ENCODE results near the gene ST8SIA4. TPM values are rescaled to one million over a fixed set of nuclear protein-coding genes. Genes with fewer than 3 reads are reported as not detected.

The ST8SIA4 gene
- total RNA-seq, 8 experiments from 2014 or later: 0.07 to 44.4 (median 18.0) TPM

DNA sequence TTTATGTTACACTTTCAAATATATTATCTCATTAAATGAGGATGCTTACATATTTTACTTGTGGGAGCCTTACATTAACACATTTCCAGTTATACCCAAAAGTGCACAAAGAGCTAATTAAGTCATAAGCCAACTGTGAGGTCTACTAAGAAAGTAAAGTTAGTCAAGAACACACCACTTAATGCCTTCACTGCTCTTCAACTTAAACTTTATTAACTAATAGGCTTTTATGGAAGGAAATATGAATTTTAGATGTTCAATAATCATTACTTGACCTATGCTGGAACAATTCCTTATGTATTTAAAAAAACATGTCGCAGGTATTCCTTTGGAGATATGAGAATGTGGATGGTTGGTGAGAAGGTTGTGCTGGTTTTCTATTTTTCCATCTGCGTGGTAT is 3.4 kb downstream of the ST8SIA4 start:
- Histone ChIP-seq H3K4me3 (peak overlapping the region; percentile 54 to 96 (median 74)), H3K4me1 (replicated peaks in 1 of 2) (peaks cover 7 to 18% of the 10 kb centered on the region in 2 donors), H3K27ac (peak overlapping the region; percentile 10 to 37)
- WGBS, 10 experiments: 61 to 100% (median 100%) methylated on average over 1 to 2 of the region's 2 CpGs; no CpG with 5 or more reads in 5 of the 10 experiments
- no peak for ATAC-seq (replicated peaks in 6 of 8)
- in situ Hi-C loops (cut with MboI; ENCODE audit: low pct_unique_long_range_greater_than_20kb in 2 of 9, low sequenced_read_pairs in 9 of 9, unreplicated experiment in 9 of 9): loop anchor here in 1 of 9 experiments (25.0 kb wide), 1 partner anchor 287 kb away; no protein-coding TSS in a partner anchor

DNA sequence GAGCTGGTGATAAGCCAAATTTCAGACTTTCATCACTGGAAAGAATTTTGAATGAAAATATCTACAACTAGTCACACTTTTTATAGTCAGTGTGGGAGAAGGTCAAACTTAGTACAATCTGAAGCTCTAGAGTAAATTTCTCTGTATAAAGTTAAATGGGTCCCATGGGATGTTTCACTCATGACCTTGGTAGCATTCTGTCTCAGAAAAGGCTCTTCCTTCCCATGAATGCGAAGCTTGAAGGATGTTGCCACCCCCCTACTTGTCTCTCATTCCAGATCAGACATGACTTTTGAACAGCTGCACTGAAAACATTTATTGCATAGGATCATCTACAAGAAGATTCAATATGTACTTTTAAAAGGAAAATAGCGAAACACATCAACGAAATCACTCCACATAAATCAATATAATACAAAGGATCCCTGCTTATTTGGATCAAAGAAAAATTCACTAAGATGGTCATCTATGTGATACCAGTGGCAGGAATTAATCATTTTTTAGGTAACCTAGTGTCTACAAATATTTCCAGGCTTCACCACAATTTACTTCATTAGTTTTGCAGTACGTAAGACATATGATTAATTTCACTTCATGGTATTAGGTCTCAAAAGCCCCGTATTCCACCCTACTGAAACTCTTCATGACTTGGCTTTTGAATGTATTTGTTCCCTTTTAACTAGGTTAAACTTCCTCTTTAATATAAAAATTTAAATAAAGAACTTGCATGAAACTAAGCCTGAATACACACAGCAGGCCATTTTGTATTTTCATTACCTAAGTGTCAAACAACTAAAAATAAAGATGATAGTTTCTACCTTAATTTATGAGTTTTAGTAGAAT is 4.4 kb downstream of the ST8SIA4 start:
- Histone ChIP-seq H3K27ac (no peak overlapping the region), H3K4me3 (peak overlapping the region in 4 of 5 donors; percentile 3 to 55 (median 31)), H3K4me1 (replicated peaks in 1 of 2) (peaks cover 9 to 18% of the 10 kb centered on the region in 2 donors)
- no peak for ATAC-seq (replicated peaks in 6 of 8)
- in situ Hi-C loops (cut with MboI; ENCODE audit: low pct_unique_long_range_greater_than_20kb in 2 of 9, low sequenced_read_pairs in 9 of 9, unreplicated experiment in 9 of 9): no loop called here
- WGBS, 10 experiments: 22 to 100% (median 74%) methylated on average over 1 to 5 of the region's 5 CpGs

- no peak overlapping the region for H3K4me3 ChIP-seq
- 4 to 100% (median 83%) methylated on average over 1 to 2 of the region's 2 CpGs for WGBS, 10 experiments
- no peak for ATAC-seq (replicated peaks in 6 of 8)
- peaks cover 9 to 18% of the 10 kb centered on the region in 2 donors for H3K4me1 ChIP-seq (replicated peaks in 1 of 2)
- in situ Hi-C loops (cut with MboI; ENCODE audit: low pct_unique_long_range_greater_than_20kb in 2 of 9, low sequenced_read_pairs in 9 of 9, unreplicated experiment in 9 of 9): no loop called here
- H3K27ac ChIP-seq: no peak overlapping the region
Measured at GRCh38 chr5:100896054-100896453, 7.0 kb downstream of the ST8SIA4 start.

- WGBS, 10 experiments: 10 to 88% (median 50%) methylated on average over 1 to 3 of the region's 3 CpGs; no CpG with 5 or more reads in 1 of the 10 experiments
- peak in 2 of 8 experiments; percentile 37 to 56 for ATAC-seq (replicated peaks in 6 of 8)
Measured at GRCh38 chr5:100890461-100891008, 12.5 kb downstream of the ST8SIA4 start.

DNA sequence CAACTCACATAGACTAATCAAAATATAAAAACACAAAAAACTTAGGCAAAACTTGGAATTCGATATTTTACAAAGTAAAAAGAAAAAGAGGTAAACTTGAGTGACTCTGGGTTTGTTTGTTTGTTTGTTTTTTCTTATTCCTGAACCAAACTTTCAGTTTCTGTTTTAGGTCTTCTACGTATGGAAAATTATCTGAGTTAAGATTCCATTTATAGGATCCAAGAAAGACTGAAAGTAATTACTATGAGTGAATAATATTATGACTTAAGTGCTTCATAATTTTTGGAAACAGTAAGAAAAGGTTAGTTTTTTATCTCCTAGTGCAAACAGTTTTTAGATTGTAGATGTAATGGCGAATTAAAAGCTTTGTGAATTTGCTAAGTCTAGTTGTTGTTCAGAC is 13.2 kb downstream of the ST8SIA4 start:
- in situ Hi-C loops (cut with MboI; ENCODE audit: low pct_unique_long_range_greater_than_20kb in 2 of 9, low sequenced_read_pairs in 9 of 9, unreplicated experiment in 9 of 9): no loop called here
- 0 to 90% (median 74%) methylated on average over 2 to 3 of the region's 3 CpGs for WGBS, 10 experiments
- H3K4me1 ChIP-seq (replicated peaks in 1 of 2): peaks cover 3 to 11% of the 10 kb centered on the region in 2 donors
- no peak for ATAC-seq (replicated peaks in 6 of 8)
- H3K4me3 ChIP-seq: no peak overlapping the region
- H3K27ac ChIP-seq: no peak overlapping the region

More at GRCh38 chr5:100890461-100891008, 12.5 kb downstream of the ST8SIA4 start:
- Histone ChIP-seq H3K4me1 (replicated peaks in 1 of 2) (peaks cover 3 to 11% of the 10 kb centered on the region in 2 donors), H3K4me3 (no peak overlapping the region), H3K27ac (no peak overlapping the region)
- in situ Hi-C loops (cut with MboI; ENCODE audit: low pct_unique_long_range_greater_than_20kb in 2 of 9, low sequenced_read_pairs in 9 of 9, unreplicated experiment in 9 of 9): no loop called here

DNA sequence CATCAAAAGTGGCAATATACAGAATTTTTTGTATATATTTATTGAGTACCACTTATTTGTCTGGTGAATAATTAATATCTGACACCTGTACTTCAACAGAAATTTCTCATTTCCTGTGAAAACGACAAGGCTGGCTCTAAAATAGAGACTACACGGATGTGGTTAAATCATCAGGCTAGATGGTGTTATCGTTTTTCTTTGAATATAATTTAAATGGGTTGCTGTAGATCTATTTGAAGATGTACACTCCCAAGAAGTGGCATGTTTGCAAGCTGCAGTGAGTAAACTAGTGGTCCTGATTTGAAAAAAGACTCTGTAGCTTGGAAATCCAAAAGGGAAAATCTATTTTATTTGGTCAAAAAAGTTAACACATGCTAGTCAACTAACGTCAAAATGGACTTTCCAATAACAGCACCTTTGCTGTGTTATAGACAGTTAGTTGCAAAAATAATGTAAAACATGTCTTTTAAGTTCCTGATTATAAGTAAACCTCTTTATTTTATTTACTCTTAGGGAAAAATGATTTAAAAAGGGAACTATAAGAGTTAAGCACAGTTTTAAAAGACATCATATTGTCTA is 13.8 kb downstream of the ST8SIA4 start:
- WGBS, 10 experiments: 0 to 100% (median 79%) methylated on average over 1 to 4 of the region's 4 CpGs

GRCh38 chr5:100877274-100877673 is 25.8 kb downstream of the ST8SIA4 start:
- Histone ChIP-seq H3K27ac (no peak overlapping the region), H3K4me1 (replicated peaks in 1 of 2) (no peaks in the 10 kb centered on the region), H3K4me3 (no peak overlapping the region)
- WGBS, 10 experiments: 25 to 100% (median 82%) methylated on average over 1 to 2 of the region's 2 CpGs
- in situ Hi-C loops (cut with MboI; ENCODE audit: low pct_unique_long_range_greater_than_20kb in 2 of 9, low sequenced_read_pairs in 9 of 9, unreplicated experiment in 9 of 9): no loop called here
- no peak for ATAC-seq (replicated peaks in 6 of 8)

More for the DNA sequence above, 13.8 kb downstream of the ST8SIA4 start:
- Histone ChIP-seq H3K4me3 (no peak overlapping the region), H3K27ac (no peak overlapping the region), H3K4me1 (replicated peaks in 1 of 2) (peaks cover 0 to 11% of the 10 kb centered on the region in 2 donors)
- ATAC-seq (replicated peaks in 6 of 8): no peak
- in situ Hi-C loops (cut with MboI; ENCODE audit: low pct_unique_long_range_greater_than_20kb in 2 of 9, low sequenced_read_pairs in 9 of 9, unreplicated experiment in 9 of 9): no loop called here

DNA sequence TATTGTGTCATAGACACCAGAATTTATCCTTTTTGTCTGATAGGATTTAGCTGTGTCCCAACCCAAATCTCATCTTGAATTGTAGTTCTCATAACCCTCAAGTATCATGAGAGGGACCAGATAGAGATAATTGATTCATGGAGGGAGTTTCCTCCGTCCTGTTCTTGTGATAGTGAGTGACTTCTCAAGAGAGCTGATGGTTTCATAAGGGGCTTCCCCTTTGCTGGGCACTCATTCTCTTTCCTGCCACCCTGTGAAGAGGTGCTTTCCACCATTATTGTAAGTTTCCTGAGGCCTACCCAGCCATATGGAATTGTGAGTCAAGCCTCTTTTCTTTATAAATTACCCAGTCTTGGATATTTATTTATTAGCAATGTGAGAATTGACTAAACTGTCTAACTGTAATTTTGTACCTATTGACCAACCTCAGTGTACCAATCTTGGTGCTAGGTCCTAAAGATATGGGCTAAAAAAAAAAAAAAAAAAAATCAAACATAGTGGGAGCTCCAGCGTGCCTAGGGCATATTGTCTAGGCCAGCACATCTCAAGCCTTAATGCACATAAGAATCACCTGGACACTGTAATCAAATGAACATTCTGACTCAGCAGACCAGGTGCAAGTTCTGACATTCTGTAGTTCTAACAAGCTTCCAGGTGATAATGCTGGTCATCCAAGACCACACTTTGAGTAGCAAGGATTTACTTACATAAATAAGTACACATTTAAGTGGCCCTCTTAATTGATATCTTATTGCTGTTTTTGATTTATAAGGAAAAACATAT is 30.5 kb downstream of the ST8SIA4 start:
- no peak for ATAC-seq (replicated peaks in 6 of 8)
- Histone ChIP-seq H3K27ac (no peak overlapping the region), H3K4me3 (no peak overlapping the region), H3K4me1 (replicated peaks in 1 of 2) (no peaks in the 10 kb centered on the region)
- in situ Hi-C loops (cut with MboI; ENCODE audit: low pct_unique_long_range_greater_than_20kb in 2 of 9, low sequenced_read_pairs in 9 of 9, unreplicated experiment in 9 of 9): no loop called here
- 0 to 100% (median 74%) methylated on average over 1 to 2 of the region's 2 CpGs; no CpG with 5 or more reads in 2 of the 10 experiments for WGBS, 10 experiments

- no peaks in the 10 kb centered on the region for H3K4me1 ChIP-seq (replicated peaks in 1 of 2)
- no peak overlapping the region for H3K4me3 ChIP-seq
- ATAC-seq (replicated peaks in 6 of 8): no peak
- WGBS, 10 experiments: 14 to 97% (median 79%) methylated on average over 1 to 3 of the region's 3 CpGs; no CpG with 5 or more reads in 1 of the 10 experiments
- in situ Hi-C loops (cut with MboI; ENCODE audit: low pct_unique_long_range_greater_than_20kb in 2 of 9, low sequenced_read_pairs in 9 of 9, unreplicated experiment in 9 of 9): no loop called here
- H3K27ac ChIP-seq: no peak overlapping the region
Measured at GRCh38 chr5:100867039-100867562, 36.0 kb downstream of the ST8SIA4 start.

DNA sequence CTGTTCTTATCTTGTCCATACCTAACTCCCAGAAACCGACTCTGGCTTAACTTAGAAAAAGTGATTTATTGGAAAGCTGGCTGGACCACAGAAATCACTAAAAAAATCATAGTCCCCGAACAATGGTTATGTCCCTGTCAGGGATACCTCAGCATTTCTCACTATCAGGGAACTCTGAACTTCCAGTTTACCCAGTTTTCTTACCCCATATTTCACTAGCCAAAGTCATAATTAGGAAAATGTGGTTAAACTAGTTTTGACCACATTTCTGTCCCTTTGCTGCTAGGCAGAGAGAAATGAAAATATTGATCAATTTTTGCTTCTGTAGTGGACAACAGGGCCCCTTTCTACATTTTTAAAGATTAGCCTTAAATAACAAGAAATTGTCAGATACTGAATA is 38.2 kb downstream of the ST8SIA4 start:
- WGBS, 10 experiments: 17 to 100% (median 83%) methylated on average over 1 to 2 of the region's 2 CpGs
- Histone ChIP-seq H3K4me3 (no peak overlapping the region), H3K27ac (no peak overlapping the region), H3K4me1 (replicated peaks in 1 of 2) (no peaks in the 10 kb centered on the region)
- no peak for ATAC-seq (replicated peaks in 6 of 8)
- in situ Hi-C loops (cut with MboI; ENCODE audit: low pct_unique_long_range_greater_than_20kb in 2 of 9, low sequenced_read_pairs in 9 of 9, unreplicated experiment in 9 of 9): no loop called here

- Histone ChIP-seq H3K27ac (no peak overlapping the region), H3K4me1 (replicated peaks in 1 of 2) (no peaks in the 10 kb centered on the region), H3K4me3 (no peak overlapping the region)
- 21 to 100% (median 97%) methylated on average over 1 to 2 of the region's 2 CpGs; no CpG with 5 or more reads in 1 of the 10 experiments for WGBS, 10 experiments
- no peak for ATAC-seq (replicated peaks in 6 of 8)
- in situ Hi-C loops (cut with MboI; ENCODE audit: low pct_unique_long_range_greater_than_20kb in 2 of 9, low sequenced_read_pairs in 9 of 9, unreplicated experiment in 9 of 9): no loop called here
Measured at GRCh38 chr5:100863739-100864138, 39.3 kb downstream of the ST8SIA4 start.

GRCh38 chr5:100861148-100861547 is 41.9 kb downstream of the ST8SIA4 start:
- H3K4me3 ChIP-seq: no peak overlapping the region
- no peak overlapping the region for H3K27ac ChIP-seq
- no peak for ATAC-seq (replicated peaks in 6 of 8)
- WGBS, 10 experiments: 33 to 100% (median 95%) methylated on average over 1 to 3 of the region's 3 CpGs; no CpG with 5 or more reads in 1 of the 10 experiments
- in situ Hi-C loops (cut with MboI; ENCODE audit: low pct_unique_long_range_greater_than_20kb in 2 of 9, low sequenced_read_pairs in 9 of 9, unreplicated experiment in 9 of 9): no loop called here
- peaks cover 3 to 6% of the 10 kb centered on the region in 2 donors for H3K4me1 ChIP-seq (replicated peaks in 1 of 2)

Data from motor neuron (in vitro differentiated cells).